Fibroblast of pulmonary artery (primary cell): ENCODE results near the gene DAAM2.

Experiments
- DNase-seq: peaks from one replicate; pipeline ENCODE4 v3.0.0-alpha.2; 2010; ENCODE audit warnings: low read depth
- H3K4me3 ChIP-seq: replicated peaks from 2 replicates; pipeline ENCODE4 v1.5.1; 2011; ENCODE audit warnings: low read depth, mild to moderate bottlenecking, control low read depth, low read length, moderate library complexity
- CTCF ChIP-seq: IDR thresholded peaks from 2 replicates; pipeline ENCODE4 v1.5.1; 2011; ENCODE audit warnings: mild to moderate bottlenecking, control low read depth, low read length, inconsistent platforms; ENCODE audit errors: missing control alignments

The DAAM2 gene

DNA sequence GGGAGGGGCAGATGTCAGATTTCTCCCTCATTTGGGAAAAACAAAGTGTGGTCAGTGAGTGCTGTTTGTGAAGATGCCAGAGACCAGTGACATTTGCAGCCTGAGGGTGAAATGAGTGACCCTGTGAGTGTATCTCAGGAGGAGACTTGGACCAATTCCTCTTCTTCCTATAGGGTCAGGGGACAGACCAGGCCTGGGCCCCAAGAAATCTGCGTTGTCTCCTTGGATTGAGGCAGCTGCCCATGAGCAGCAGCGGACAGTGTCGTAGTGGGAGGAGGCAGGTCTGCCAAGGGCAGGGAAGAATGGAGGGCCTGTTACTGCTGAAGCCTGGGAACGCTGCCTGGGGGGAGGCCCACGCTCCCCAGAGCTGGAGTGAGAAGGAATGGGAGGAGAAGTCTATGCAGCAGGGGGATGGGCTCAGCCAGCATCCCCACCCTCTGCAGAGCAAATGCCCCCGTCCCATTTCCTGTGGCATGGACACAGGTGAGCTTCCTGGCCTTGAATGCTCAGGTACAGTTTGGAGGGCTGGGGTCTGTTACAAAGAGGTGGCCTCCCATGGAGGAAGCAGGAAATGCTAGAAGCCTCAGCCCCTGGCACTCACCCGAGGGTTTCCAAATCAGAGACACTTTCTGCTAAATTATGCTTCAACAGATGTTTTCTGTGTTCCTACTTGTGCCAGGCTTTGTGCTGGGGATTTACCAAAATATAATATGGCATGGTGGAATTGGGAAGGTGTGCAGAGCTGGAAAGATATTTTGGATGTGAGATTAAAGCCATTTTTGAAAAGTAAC is 29.8 kb downstream of the DAAM2 start:
- TF ChIP-seq CTCF, result no peak
- no peak for DNase-seq
- H3K4me3 ChIP-seq, result peak overlapping the region; percentile 34

GRCh38 chr6:39822846-39823815 is 31.0 kb downstream of the DAAM2 start:
- no peak for DNase-seq
- no peak overlapping the region for H3K4me3 ChIP-seq
- no peak for TF ChIP-seq CTCF

- no peak overlapping the region for H3K4me3 ChIP-seq
- no peak for TF ChIP-seq CTCF
These were observed 32.1 kb downstream of the DAAM2 start for GRCh38 chr6:39824030-39824926.

DNA sequence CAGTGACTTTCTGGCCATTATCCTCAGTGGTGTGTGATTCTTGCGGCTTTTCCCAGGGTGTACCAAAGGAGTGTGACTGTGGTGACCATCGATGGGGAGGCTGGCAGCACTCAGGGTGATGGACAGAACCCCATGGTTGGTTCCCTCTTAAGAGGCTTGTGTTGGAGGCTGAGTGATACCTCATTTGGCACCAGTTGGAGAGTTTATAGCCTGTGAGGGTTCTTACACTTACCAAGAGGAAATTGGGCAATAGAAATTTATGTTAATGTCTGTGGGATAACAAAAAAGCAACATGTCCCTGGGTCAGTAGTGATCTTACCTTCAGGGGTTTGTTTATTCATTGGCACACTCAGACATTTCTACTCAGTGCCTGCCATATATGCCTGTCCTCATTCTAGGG is 37.2 kb downstream of the DAAM2 start:
- no peak for DNase-seq
- no peak overlapping the region for H3K4me3 ChIP-seq
- TF ChIP-seq CTCF, result no peak

More at GRCh38 chr6:39824030-39824926, 32.1 kb downstream of the DAAM2 start:
- no peak for DNase-seq

DNA sequence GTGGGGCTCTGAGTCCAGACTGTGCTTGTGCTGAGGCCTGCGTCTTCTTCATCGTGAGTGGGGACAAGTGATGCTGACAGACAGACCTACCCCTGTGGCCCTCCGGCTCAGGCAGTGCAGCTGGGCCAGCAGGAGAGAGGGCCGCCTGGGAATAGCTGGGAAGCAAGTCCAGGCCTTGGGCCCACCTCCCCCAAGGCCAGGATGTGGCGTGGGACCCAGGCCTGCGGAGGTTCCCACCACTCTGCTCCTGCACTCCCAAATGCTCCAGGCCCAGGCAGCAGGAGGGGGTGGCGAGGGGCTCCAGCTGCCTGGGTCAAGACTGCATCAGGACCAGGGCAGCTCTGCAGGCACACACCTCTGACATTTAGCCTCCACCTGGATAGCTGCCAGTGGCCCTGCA is 38.3 kb downstream of the DAAM2 start:
- H3K4me3 ChIP-seq, result no peak overlapping the region
- DNase-seq, result no peak
- TF ChIP-seq CTCF, result no peak

DNA sequence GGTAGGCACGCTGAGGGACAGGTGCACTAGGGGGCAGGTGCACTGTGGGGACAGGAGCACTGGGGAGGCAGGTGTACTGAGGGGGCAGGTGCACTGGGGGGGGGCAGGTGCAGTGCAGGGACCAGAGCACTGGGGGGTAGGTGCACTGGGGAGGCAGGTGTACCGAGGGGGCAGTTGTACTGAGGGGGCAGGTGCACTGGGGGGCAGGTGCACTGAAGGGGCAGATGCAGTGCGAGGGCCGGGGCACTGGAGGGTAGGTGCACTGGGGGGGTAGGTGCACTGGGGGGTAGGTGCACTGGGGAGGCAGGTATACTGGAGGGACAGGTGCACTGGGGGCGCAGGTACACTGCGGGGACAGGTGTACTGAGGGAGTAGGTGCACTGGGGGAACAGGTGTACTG is 39.5 kb downstream of the DAAM2 start:
- TF ChIP-seq CTCF, result no peak
- DNase-seq, result no peak
- H3K4me3 ChIP-seq, result no peak overlapping the region
